ENCODE results near the gene PSMB7. TPM values are rescaled to one million over a fixed set of nuclear protein-coding genes. Genes with fewer than 3 reads are reported as not detected.
A peak's percentile ranks its signal among the peaks of the same experiment; 100 is the strongest.

The PSMB7 gene
- total RNA-seq = 100 to 1,000 TPM in 1 of 2 donors, 10 to 100 TPM in 1; 91.4 to 149 TPM

GRCh38 chr9:124415102-124415851, at the start of gene PSMB7:
PSMB7 (minus strand) TSS chr9:124415442; CDS start chr9:124415425, 17 bp downstream.
- peak; percentile 79 for TF ChIP-seq CTCF (IDR thresholded peaks at IDR 0.05)
- H3K4me3 ChIP-seq = peak within 1 kb of the TSS; percentile 84
- no peaks in the 10 kb centered on the region for H3K9me3 ChIP-seq
- ATAC-seq (ENCODE audit: insufficient number of reproducible peaks, low FRiP score, low read depth) = peak; percentile 93
- peaks cover 4 to 9% of the 10 kb centered on the region in 2 donors for H3K4me1 ChIP-seq (ENCODE audit: control insufficient read depth in 1 of 2, low read depth in 2 of 2)
- H3K27ac ChIP-seq = peak within 1 kb of the TSS in 1 of 2 donors; percentile 34
- peaks cover 31% of the 10 kb centered on the region for H3K36me3 ChIP-seq
- peak; percentile 85 for DNase-seq (ENCODE audit: low spot score)
- H3K27me3 ChIP-seq (replicated peaks; ENCODE audit: insufficient read depth) = no peaks in the 10 kb centered on the region

- Histone ChIP-seq H3K9me3 (no peaks in the 10 kb centered on the region), H3K27ac (no peak overlapping the region), H3K4me3 (no peak overlapping the region), H3K27me3 (replicated peaks; ENCODE audit: insufficient read depth) (no peaks in the 10 kb centered on the region), H3K4me1 (ENCODE audit: control insufficient read depth in 1 of 2, low read depth in 2 of 2) (no peaks in the 10 kb centered on the region), H3K36me3 (no peaks in the 10 kb centered on the region)
- TF ChIP-seq CTCF (IDR thresholded peaks at IDR 0.05) = no peak
- ATAC-seq (ENCODE audit: insufficient number of reproducible peaks, low FRiP score, low read depth) (no peak), DNase-seq (ENCODE audit: low spot score) (no peak)
Measured at GRCh38 chr9:124462739-124463138, 47.5 kb upstream of the PSMB7 start.

GRCh38 chr9:124458441-124458840, 43.2 kb upstream of the PSMB7 start:
- TF ChIP-seq CTCF (IDR thresholded peaks at IDR 0.05) = no peak
- no peaks in the 10 kb centered on the region for H3K4me1 ChIP-seq (ENCODE audit: control insufficient read depth in 1 of 2, low read depth in 2 of 2)
- no peak overlapping the region for H3K4me3 ChIP-seq
- no peaks in the 10 kb centered on the region for H3K27me3 ChIP-seq (replicated peaks; ENCODE audit: insufficient read depth)
- no peak for ATAC-seq (ENCODE audit: insufficient number of reproducible peaks, low FRiP score, low read depth)
- H3K9me3 ChIP-seq = no peaks in the 10 kb centered on the region
- H3K27ac ChIP-seq = no peak overlapping the region
- H3K36me3 ChIP-seq = no peaks in the 10 kb centered on the region
- DNase-seq (ENCODE audit: low spot score) = no peak

GRCh38 chr9:124457887-124458431, 42.7 kb upstream of the PSMB7 start:
- Histone ChIP-seq H3K4me3 (no peak overlapping the region), H3K9me3 (no peaks in the 10 kb centered on the region), H3K36me3 (no peaks in the 10 kb centered on the region), H3K27ac (no peak overlapping the region), H3K27me3 (replicated peaks; ENCODE audit: insufficient read depth) (no peaks in the 10 kb centered on the region), H3K4me1 (ENCODE audit: control insufficient read depth in 1 of 2, low read depth in 2 of 2) (no peaks in the 10 kb centered on the region)
- DNase-seq (ENCODE audit: low spot score) = no peak
- ATAC-seq (ENCODE audit: insufficient number of reproducible peaks, low FRiP score, low read depth) = no peak
- no peak for TF ChIP-seq CTCF (IDR thresholded peaks at IDR 0.05)

- H3K27ac ChIP-seq = no peak overlapping the region
- no peaks in the 10 kb centered on the region for H3K9me3 ChIP-seq
- H3K4me1 ChIP-seq (ENCODE audit: control insufficient read depth in 1 of 2, low read depth in 2 of 2) = no peaks in the 10 kb centered on the region
- no peak for TF ChIP-seq CTCF (IDR thresholded peaks at IDR 0.05)
- ATAC-seq (ENCODE audit: insufficient number of reproducible peaks, low FRiP score, low read depth) (no peak), DNase-seq (ENCODE audit: low spot score) (no peak)
- H3K27me3 ChIP-seq (replicated peaks; ENCODE audit: insufficient read depth) = peaks cover 4% of the 10 kb centered on the region
- H3K4me3 ChIP-seq = no peak overlapping the region
- no peaks in the 10 kb centered on the region for H3K36me3 ChIP-seq
Measured at GRCh38 chr9:124457079-124457886, 42.0 kb upstream of the PSMB7 start.

All from thoracic aorta (tissue), 2 donors.